H1 (cell line): ENCODE results near the gene PDIA2.

Experiments used
- CEBPB ChIP-seq: IDR thresholded peaks from 2 replicates; pipeline ENCODE4 v1.6.1; 2012; ENCODE audit warnings: low read depth, low read length
- EGR1 ChIP-seq: IDR thresholded peaks from 2 replicates; pipeline ENCODE4 v1.6.1; 2011; ENCODE audit warnings: low read depth, low read length, borderline replicate concordance
- EP300 ChIP-seq, 2 experiments: IDR thresholded peaks; 1 replicate in 1 of 2; 2 replicates in 1 of 2; pipeline ENCODE4 v1.6.1; 2011 to 2012; ENCODE audit warnings: low read depth in 2 of 2, low read length in 2 of 2, mild to moderate bottlenecking in 2 of 2, borderline replicate concordance in 1 of 2, inconsistent platforms in 1 of 2, moderate library complexity in 1 of 2
- FOSL1 ChIP-seq: IDR thresholded peaks from 2 replicates; pipeline ENCODE4 v1.6.1; 2011; ENCODE audit warnings: mild to moderate bottlenecking, low read depth, low read length, moderate library complexity; ENCODE audit not compliant: insufficient read depth
- PHF8 ChIP-seq: fragments of 200-600 bp; sonication (generic); conservative IDR thresholded peaks from 2 replicates; pipeline ENCODE4 v1.7.1; 2012; ENCODE audit warnings: low read depth, mild to moderate bottlenecking, inconsistent platforms, low read length, moderate library complexity
- POLR2A ChIP-seq, 2 experiments: IDR thresholded peaks; 1 replicate in 1 of 2; 2 replicates in 1 of 2; pipeline ENCODE4 v1.6.1; 2011; ENCODE audit warnings: low read depth in 2 of 2, low read length in 2 of 2, mild to moderate bottlenecking in 2 of 2; ENCODE audit errors: control extremely low read depth in 1 of 2
- RXRA ChIP-seq: IDR thresholded peaks from 2 replicates; pipeline ENCODE4 v1.6.1; 2011; ENCODE audit warnings: low read depth, mild to moderate bottlenecking, low read length, moderate library complexity; ENCODE audit not compliant: insufficient read depth
- SIN3A ChIP-seq, 2 experiments: IDR thresholded peaks in 1 of 2; conservative IDR thresholded peaks in 1 of 2; 2 replicates each; pipeline ENCODE4 v1.6.1; 2011 to 2012; ENCODE audit warnings: low read length in 2 of 2, improper control_type of control experiment in 1 of 2, low read depth in 1 of 2, mild to moderate bottlenecking in 1 of 2
- SP1 ChIP-seq: IDR thresholded peaks from 2 replicates; pipeline ENCODE4 v1.6.1; 2011; ENCODE audit warnings: low read depth, low read length
- USF2 ChIP-seq: IDR thresholded peaks from 2 replicates; pipeline ENCODE4 v1.6.1; 2011; ENCODE audit warnings: low read length, improper control_type of control experiment
- TF ChIP-seq, protein P1 (sequence below), 3 experiments: IDR thresholded peaks; 1 replicate in 2 of 3; 2 replicates in 1 of 3; pipeline versions ENCODE4 v1.5.1 to v1.6.1; 2011; ENCODE audit warnings: low read length in 3 of 3, mild to moderate bottlenecking in 3 of 3, inconsistent platforms in 2 of 3, low read depth in 1 of 3, moderate library complexity in 1 of 3; ENCODE audit not compliant: insufficient read depth in 1 of 3; ENCODE audit errors: control extremely low read depth in 1 of 3

GRCh38 chr16:296806-297510 lies 14.0 kb downstream of the PDIA2 start:
- no peak for TF ChIP-seq SIN3A (conservative IDR thresholded peaks at IDR 0.05 in 1 of 2, IDR thresholded peaks at IDR 0.05 in 1 of 2; ENCODE audit: low read depth in 1 of 2, low read length in 2 of 2)
- no peak for TF ChIP-seq USF2
- TF ChIP-seq FOSL1, result no peak
- no peak for TF ChIP-seq SP1
- TF ChIP-seq, protein P1, sequence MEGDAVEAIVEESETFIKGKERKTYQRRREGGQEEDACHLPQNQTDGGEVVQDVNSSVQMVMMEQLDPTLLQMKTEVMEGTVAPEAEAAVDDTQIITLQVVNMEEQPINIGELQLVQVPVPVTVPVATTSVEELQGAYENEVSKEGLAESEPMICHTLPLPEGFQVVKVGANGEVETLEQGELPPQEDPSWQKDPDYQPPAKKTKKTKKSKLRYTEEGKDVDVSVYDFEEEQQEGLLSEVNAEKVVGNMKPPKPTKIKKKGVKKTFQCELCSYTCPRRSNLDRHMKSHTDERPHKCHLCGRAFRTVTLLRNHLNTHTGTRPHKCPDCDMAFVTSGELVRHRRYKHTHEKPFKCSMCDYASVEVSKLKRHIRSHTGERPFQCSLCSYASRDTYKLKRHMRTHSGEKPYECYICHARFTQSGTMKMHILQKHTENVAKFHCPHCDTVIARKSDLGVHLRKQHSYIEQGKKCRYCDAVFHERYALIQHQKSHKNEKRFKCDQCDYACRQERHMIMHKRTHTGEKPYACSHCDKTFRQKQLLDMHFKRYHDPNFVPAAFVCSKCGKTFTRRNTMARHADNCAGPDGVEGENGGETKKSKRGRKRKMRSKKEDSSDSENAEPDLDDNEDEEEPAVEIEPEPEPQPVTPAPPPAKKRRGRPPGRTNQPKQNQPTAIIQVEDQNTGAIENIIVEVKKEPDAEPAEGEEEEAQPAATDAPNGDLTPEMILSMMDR (IDR thresholded peaks at IDR 0.05; ENCODE audit: control extremely low read depth in 1 of 3, insufficient read depth in 1 of 3, low read depth in 1 of 3, low read length in 3 of 3), result no peak
- TF ChIP-seq RXRA, result no peak
- TF ChIP-seq POLR2A (IDR thresholded peaks at IDR 0.05; ENCODE audit: control extremely low read depth in 1 of 2, low read depth in 2 of 2, low read length in 2 of 2), result no peak
- TF ChIP-seq EGR1, result no peak
- TF ChIP-seq PHF8, result no peak
- no peak for TF ChIP-seq CEBPB
- no peak for TF ChIP-seq EP300 (IDR thresholded peaks at IDR 0.05; ENCODE audit: borderline replicate concordance in 1 of 2, low read depth in 2 of 2, low read length in 2 of 2)
